ENCODE results near the gene SLC25A13. TPM values are rescaled to one million over a fixed set of nuclear protein-coding genes. Genes with fewer than 3 reads are reported as not detected.

Gene SLC25A13
- total and polyA plus RNA-seq, 2 of the 4 experiments (the other 2 are of a cell fraction), result 7.4 to 11.7 TPM

GRCh38 chr7:96189129-96189820 lies 132.6 kb downstream of the SLC25A13 start:
- ATAC-seq (ENCODE audit: low read depth) (no peak), DNase-seq (no peak)
- Histone ChIP-seq H4K5ac (ENCODE audit: low read depth, low read length) (no peak overlapping the region), H3K56ac (ENCODE audit: extremely low read depth, insufficient read depth, low read length) (no peak overlapping the region), H3K9ac (ENCODE audit: low read depth, low read length) (no peak overlapping the region), H4K8ac (ENCODE audit: low read depth in 2 of 2, low read length in 2 of 2) (no peak overlapping the region), H3K4me3 (ENCODE audit: insufficient read depth, low read depth, low read length) (no peak overlapping the region), H3K36me3 (ENCODE audit: control insufficient read depth, insufficient read depth, low read length) (peaks cover 2% of the 10 kb centered on the region; the same call in 1 of the 2 replicates), H3K4me2 (ENCODE audit: low read depth, low read length) (no peak overlapping the region), H3K23ac (ENCODE audit: low read depth, low read length) (no peak overlapping the region), H3K9me3 (ENCODE audit: control insufficient read depth, insufficient read depth, low read length) (no peaks in the 10 kb centered on the region), H2AFZ (replicated peaks; ENCODE audit: low read length, poor library complexity) (no peak overlapping the region), H4K20me1 (ENCODE audit: insufficient read depth, low read length) (no peaks in the 10 kb centered on the region), H2BK5ac (ENCODE audit: low read depth, low read length, poor library complexity, severe bottlenecking) (no peak overlapping the region), H2AK9ac (replicated peaks; ENCODE audit: low read depth, low read length, poor library complexity) (no peak overlapping the region), H3K4ac (ENCODE audit: low read depth, low read length) (no peak overlapping the region; the same call in 1 of the 2 replicates), H2BK15ac (ENCODE audit: low read depth, low read length) (no peak overlapping the region), H3K18ac (ENCODE audit: low read depth, low read length) (no peak overlapping the region), H2AK5ac (ENCODE audit: low read depth, low read length) (no peak overlapping the region), H3K27me3 (ENCODE audit: control insufficient read depth, insufficient read depth, low read length) (no peaks in the 10 kb centered on the region), H4K91ac (ENCODE audit: insufficient read depth, low read depth, low read length) (no peak overlapping the region), H2BK120ac (ENCODE audit: low read depth, low read length) (no peak overlapping the region), H3K4me1 (ENCODE audit: control insufficient read depth, insufficient read depth, low read length) (no peaks in the 10 kb centered on the region), H2BK20ac (ENCODE audit: low read depth, low read length) (no peak overlapping the region), H3K14ac (replicated peaks; ENCODE audit: low read depth, low read length) (no peak overlapping the region), H3K27ac (ENCODE audit: insufficient read depth, low read length) (no peak overlapping the region), H3K79me1 (ENCODE audit: low read depth in 1 of 2, low read length in 2 of 2) (no peaks in the 10 kb centered on the region), H3K9me1 (ENCODE audit: insufficient read depth, low read length) (no peaks in the 10 kb centered on the region; the same call in 1 of the 2 replicates)
- in situ Hi-C loops (cut with MboI; ENCODE audit: low sequenced_read_pairs), result no loop called here
- WGBS, 2 experiments (ENCODE audit: extremely low coverage in 2 of 2, insufficient read length in 1 of 2), result no CpG with 5 or more reads among the region's 4 CpGs
- TF ChIP-seq USF2 (IDR thresholded peaks at IDR 0.05; ENCODE audit: low read depth, low read length), result no peak
- no peak for TF ChIP-seq MAFK (IDR thresholded peaks at IDR 0.05; ENCODE audit: low read depth, low read length)
- TF ChIP-seq CTCF (conservative IDR thresholded peaks at IDR 0.05; ENCODE audit: low read depth, low read length), result no peak
- intact Hi-C loops (cut with micrococcal nuclease), result loop anchor here (10.0 kb wide), 1 partner anchor 226 kb away; no protein-coding TSS in a partner anchor
- POLR2A ChIA-PET (ENCODE audit: unreplicated experiment), result no interaction called here
- no TSS peak for BruUV-seq (replicated peaks)
- CTCF ChIA-PET, result interaction anchor here (0.6 kb wide), 1 partner anchor 93 kb away, joined by 3 read pairs; no protein-coding TSS in a partner anchor
- dilution Hi-C loops (cut with HindIII; ENCODE audit: low sequenced_read_pairs, unreplicated experiment), result no loop called here

Data from IMR-90 (cell line).